HG02852 (cell line): ENCODE data around the gene CCDC188.

Experiments
- ATAC-seq: cut with Tn5 transposase; IDR thresholded peaks from one replicate; pipeline ENCODE4 v1.9.1; 2021; ENCODE audit warnings: mild to moderate bottlenecking, moderate library complexity; ENCODE audit not compliant: unreplicated experiment

The CCDC188 gene

GRCh38 chr22:20108757-20109230 is 42.1 kb downstream of the CCDC188 start:
- ATAC-seq, result no peak

- no peak for ATAC-seq
These were observed 42.7 kb downstream of the CCDC188 start for GRCh38 chr22:20107951-20108756.

GRCh38 chr22:20107471-20107901 is 43.4 kb downstream of the CCDC188 start:
- no peak for ATAC-seq

GRCh38 chr22:20106849-20107237 is 44.0 kb downstream of the CCDC188 start:
- ATAC-seq, result no peak

GRCh38 chr22:20106205-20106848 is 44.5 kb downstream of the CCDC188 start:
- no peak for ATAC-seq

- ATAC-seq, result no peak
These were observed 45.2 kb downstream of the CCDC188 start for GRCh38 chr22:20105456-20106204.

GRCh38 chr22:20102203-20102780 is 48.6 kb downstream of the CCDC188 start:
- no peak for ATAC-seq

- no peak for ATAC-seq
These were observed 49.2 kb downstream of the CCDC188 start for GRCh38 chr22:20101638-20102037.

GRCh38 chr22:20099099-20099711 is 51.6 kb downstream of the CCDC188 start:
- no peak for ATAC-seq
